SU-DHL-6 (cell line): ENCODE results near the gene SETD4.

ENCODE experiments used
- CTCF ChIP-seq: fragments of 200-600 bp; sonication (generic); IDR thresholded peaks from one replicate; pipeline ENCODE4 v1.5.1; 2017; ENCODE audit warnings: antibody characterized with exemption, mild to moderate bottlenecking, low read length, moderate library complexity; ENCODE audit not compliant: insufficient read depth, poor library complexity, severe bottlenecking
- EZH2phosphoT487 ChIP-seq: fragments of 200-600 bp; sonication (generic), shearing (Covaris generic); conservative IDR thresholded peaks from 2 replicates; pipeline ENCODE4 v1.6.1; 2018; ENCODE audit warnings: mild to moderate bottlenecking, antibody characterized with exemption, low read length, moderate library complexity, mixed read lengths

DNA sequence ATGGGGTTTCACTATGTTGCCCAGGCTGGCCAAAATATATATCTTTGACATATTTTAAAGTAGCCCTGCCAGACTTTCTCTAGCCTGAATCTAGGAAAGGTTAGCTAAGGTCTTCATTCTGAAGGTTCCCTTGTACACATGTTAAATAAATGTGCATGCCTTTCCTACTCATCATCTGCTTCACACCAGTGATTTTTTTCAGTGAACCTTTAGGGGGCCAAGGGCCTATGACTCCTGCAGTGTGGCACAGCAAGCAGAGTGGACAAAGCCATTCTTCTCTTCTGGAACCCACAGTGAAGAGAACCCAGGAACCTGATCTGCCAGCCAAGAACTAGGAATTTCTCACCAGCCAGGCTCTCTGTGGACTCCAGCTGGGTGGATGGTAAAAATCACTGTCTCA is 32.4 kb upstream of the SETD4 start:
- no peak for TF ChIP-seq CTCF
- no peak for TF ChIP-seq EZH2phosphoT487
